Fibroblast of skin of back (primary cell): ENCODE data around the gene OR4K13. TPM values are rescaled to one million over a fixed set of nuclear protein-coding genes. Genes with fewer than 3 reads are reported as not detected.

ENCODE experiments used
- DNase-seq: peaks from one replicate; pipeline ENCODE4 v3.0.0-alpha.2; 2013
- polyA plus RNA-seq, 2 experiments: library from polyadenylated mRNA; unstranded; fragments of 120-200 nt; gene quantifications; one replicate each; pipeline ENCODE4 v1.2.1, GENCODE V29; 2013; ENCODE audit not compliant: insufficient read length in 2 of 2

The OR4K13 gene, protein sequence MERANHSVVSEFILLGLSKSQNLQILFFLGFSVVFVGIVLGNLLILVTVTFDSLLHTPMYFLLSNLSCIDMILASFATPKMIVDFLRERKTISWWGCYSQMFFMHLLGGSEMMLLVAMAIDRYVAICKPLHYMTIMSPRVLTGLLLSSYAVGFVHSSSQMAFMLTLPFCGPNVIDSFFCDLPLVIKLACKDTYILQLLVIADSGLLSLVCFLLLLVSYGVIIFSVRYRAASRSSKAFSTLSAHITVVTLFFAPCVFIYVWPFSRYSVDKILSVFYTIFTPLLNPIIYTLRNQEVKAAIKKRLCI
- polyA plus RNA-seq (2013, experiment 1 of 2; ENCODE audit: insufficient read length) = not detected
- not detected for polyA plus RNA-seq (2013, experiment 2 of 2; ENCODE audit: insufficient read length)

DNA sequence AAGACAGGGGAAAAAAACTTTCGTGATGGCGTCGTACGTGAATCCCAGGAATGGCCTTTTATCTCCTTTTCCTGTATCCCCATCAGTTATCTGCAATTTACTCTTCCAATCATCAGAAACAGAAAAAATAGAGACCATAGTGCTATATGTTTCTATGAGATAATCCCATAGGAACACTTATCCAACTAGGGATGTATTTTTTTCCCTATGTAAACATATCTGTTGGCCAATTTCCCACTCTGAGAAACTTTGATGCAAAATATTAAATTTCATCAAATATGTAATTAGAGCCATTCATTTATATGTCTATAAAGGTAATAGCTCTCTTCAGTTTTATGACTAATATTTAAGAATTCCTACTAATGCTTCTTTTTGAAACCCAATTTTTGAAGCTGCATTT, at the start of gene OR4K13:
Gene OR4K13 (minus strand): TSS at position 101 of the 400 bp plus-strand sequence. CDS start 1,280 bp downstream, outside the sequence.
- no peak for DNase-seq

DNA sequence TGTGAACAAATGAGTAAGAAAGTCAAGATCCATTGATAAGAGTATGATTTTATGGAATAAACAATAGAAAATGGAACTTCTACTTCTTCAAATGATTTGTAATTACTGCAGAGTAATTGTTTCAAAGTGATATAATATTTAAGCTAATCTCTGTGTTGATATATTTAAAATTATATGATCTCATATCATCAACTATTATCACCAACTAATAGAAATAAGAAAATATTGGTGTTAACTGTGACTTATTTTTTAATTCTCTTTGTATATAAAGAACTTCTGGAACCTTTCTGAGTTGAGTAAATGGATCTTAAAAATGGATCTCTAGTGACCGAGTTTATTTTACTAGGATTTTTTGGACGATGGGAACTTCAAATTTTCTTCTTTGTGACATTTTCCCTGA, 23.9 kb upstream of the OR4K13 start, which contains the start of gene OR4L1:
Gene OR4L1 (plus strand): TSS at position 301 of the 400 bp plus-strand sequence. CDS start 0 bp downstream, at position 301.
- no peak for DNase-seq

DNA sequence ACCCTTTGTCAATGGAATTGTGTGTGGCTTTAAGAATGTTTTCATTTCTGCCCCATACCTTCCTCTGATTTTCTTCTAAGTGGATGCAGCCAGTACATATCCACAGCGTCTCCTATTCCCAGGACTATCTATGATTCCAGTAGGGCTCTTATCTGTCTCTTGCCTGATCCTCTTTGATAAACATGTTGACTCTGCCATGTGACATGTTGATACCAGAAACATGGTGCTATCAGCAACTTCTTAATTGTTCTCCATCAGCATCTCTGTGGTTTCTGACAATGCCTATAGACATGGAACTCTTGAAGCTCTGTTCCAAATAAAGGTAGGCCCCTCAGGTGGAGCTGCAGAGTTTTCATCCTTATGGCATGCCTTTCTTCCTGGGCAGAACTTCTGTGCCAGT, 12.4 kb upstream of the OR4K13 start:
- no peak for DNase-seq

DNA sequence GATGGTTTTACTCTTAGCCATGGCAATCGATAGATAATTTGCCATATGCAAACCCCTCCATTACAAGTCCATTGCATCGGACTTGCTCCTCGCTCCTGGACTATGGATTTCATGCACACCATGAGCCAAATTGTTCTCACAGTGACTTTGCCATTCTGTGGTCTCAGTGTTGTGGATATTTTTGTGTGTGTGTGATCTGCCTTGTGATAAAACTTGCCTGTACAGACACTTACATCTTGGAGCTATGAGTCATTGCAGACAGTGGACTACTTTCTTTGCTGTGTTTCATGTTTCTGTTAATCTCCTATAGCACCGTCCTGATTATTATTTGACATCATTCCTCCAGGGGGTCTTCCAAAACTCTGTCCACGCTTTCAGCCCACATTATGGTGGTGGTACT, 8.4 kb upstream of the OR4K13 start:
- no peak for DNase-seq

DNA sequence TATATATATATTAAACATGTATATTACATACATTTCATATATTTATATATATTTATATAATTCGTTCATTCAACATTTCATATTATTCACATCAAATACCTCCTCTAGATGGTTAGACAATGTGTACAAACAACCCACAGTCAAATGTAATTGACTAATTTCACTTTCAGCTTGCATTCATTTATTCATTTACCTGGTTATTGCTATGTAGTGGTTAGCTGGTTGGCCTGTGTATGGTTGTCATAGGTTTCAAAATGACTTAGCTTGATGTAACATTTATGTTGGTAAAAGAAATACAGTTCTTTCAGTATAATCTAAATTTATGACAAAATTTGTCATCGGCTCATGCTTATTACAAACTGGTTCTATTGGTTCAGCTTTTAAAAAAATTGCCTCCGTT, 389 bp downstream of the OR4K13 start:
- no peak for DNase-seq

DNA sequence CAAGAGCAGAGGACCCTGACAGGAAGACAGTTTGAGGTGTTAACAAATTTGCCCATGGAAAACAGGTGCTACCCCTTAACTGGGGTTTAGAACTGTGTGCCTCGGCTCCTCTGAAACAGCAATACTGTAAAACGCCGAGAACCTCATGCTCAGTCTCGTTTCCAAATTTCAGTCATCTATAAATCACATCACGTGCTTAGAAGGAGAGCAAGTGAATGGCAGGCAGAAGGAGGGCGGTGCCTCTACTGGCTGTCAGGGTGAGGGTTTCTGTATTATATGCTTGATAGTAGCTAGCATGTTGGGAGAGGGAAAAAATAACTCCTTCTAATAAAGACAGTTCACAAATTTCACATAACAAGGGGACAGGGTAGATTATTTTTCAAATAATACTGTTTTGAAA, 4.8 kb downstream of the OR4K13 start:
- DNase-seq = no peak

DNA sequence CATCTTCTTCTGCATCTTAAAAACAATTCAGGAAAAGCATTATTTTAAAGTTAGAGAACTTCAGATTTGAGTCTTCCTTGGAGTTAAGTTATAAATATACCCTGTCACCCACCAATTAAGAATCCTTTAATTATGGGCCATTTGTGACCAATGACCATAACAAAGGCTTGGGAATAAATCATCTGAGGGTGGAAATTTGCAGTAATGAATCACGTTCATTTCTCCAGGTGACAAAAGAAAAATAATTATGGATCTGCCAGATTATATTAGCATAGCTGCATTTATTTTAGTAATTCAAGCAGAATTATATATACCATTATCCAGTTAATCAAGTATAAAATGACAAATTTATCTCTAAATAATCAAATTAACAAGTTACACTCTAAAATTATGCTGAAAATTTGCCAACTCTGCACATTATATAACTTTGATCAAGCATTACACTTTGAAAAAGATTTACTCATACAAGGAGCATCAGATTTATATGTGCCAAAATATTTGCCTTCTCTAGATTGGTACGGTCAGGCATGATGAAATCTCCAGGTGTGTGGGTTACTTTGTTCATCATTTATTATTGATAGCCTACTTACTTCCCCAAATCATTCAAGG, 16.5 kb downstream of the OR4K13 start, which contains the start of gene OR4K14:
Gene OR4K14 (minus strand): TSS at position 51 of the 609 bp plus-strand sequence. CDS start 4,114 bp downstream, outside the sequence.
- no peak for DNase-seq

DNA sequence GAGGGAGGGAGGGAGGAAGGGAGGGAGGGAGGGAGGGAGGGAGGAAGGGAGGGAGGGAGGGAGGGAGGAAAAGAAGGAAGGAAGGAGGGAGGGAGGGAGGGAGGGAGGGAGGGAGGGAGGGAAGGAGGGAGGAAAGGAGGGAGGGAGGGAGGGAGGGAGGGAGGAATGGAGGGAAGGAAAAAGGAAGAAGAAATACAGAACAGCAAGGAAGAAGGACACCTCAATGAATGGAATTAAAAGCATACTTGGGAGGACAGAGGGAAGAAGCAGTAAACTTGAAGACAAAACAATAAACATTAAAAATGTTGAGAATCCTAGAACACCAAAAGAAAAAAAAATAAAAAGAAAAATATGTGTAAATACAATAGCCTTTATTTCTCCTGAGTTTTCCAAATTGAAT, 27.7 kb downstream of the OR4K13 start:
- no peak for DNase-seq

DNA sequence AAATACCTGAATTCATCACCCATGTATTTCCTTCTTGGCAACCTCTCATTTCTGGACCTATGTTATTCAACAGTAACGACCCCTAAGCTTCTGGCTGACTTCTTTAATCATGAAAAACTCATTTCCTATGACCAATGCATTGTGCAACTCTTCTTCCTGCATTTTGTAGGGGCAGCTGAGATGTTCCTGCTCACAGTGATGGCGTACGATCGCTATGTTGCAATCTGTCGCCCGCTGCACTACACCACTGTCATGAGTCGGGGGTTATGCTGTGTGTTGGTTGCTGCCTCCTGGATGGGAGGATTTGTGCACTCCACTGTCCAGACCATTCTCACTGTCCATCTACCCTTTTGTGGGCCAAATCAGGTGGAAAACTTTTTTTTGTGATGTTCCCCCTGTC, 33.5 kb downstream of the OR4K13 start:
- no peak for DNase-seq

DNA sequence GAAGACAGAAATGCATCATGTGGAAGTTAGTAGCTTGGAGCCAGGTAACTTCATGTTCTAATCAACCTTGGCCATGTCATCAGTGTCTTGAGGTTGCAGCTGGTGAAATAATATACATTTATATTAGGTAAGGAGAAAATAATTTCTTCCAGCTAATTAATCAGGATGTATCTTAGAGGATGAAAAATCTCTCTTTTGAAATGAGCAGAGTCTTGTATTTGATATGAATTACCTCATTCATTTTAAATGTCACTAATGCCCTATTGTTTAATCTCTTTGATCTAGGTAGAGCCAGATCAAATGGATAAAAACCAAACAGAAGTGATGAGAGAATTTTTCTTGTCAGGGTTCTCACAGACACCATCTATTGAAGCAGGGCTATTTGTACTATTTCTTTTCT, 34.0 kb downstream of the OR4K13 start, which contains the start of gene OR4Q2:
Gene OR4Q2 (plus strand): TSS at position 301 of the 400 bp plus-strand sequence.
- DNase-seq = no peak

DNA sequence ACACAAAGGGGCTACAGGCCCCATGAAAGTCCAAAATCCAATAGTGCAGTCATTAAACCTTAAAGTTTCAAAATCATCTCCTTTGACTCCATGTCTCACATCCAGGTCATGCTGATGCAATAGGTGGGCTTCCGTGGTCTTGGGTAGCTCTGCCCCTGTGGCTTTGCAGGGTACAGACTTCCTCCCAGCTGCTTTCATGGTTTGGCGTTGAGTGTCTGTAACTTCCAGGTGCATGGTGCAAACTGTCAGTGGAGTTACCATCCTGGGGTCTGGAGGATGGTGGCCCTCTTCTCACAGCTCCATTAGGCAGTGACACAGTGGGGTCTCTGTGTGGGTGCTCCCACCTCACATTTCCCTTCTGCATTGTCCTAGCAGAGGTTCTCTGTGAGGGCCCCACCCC, 42.4 kb downstream of the OR4K13 start:
- no peak for DNase-seq
